GM19328 (cell line): ENCODE results near the gene GABRQ.

Source experiments
- ATAC-seq: cut with Tn5 transposase; IDR thresholded peaks from one replicate; pipeline ENCODE4 v1.9.1; 2021; ENCODE audit warnings: mild to moderate bottlenecking, moderate library complexity; ENCODE audit not compliant: unreplicated experiment

GABRQ gene

DNA sequence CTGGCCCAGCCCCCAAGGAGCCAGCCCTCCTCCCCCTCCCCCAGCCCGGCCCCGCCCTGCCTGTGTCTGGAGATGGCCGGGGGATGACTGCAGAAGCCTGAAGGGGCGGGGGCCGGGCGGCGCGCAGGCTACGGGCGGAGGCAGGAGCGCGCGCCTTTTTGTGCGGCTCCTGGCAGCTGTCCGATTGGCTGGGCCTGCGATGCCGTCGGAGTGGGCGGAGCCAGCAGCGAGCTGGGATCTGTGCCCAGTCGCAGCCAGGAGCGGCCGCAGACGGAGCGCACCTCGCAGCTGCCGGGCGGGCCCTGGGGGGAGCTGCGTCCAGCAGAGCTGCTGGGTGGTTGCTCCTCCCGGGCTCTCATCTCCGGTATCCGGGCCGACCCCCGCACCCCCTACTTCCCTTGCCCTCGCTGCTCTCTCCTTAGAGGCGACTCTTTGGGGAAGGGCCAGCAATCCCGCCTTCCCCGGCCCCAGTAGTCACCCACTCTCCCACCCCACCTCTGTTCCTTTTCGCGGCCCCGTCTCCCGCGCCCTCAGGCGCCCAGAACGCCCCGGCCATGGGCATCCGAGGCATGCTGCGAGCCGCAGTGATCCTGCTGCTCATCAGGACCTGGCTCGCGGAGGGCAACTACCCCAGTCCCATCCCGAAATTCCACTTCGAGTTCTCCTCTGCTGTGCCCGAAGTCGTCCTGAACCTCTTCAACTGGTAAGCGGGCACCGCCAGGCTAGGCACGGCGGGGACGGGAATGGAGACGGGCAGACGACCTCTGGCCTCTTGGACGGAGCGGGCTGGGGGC is at the start of gene GABRQ:
TSS of gene GABRQ (plus strand) at position 247 of the 794 bp plus-strand sequence. CDS start at position 555, 308 bp downstream.
- ATAC-seq = no peak

DNA sequence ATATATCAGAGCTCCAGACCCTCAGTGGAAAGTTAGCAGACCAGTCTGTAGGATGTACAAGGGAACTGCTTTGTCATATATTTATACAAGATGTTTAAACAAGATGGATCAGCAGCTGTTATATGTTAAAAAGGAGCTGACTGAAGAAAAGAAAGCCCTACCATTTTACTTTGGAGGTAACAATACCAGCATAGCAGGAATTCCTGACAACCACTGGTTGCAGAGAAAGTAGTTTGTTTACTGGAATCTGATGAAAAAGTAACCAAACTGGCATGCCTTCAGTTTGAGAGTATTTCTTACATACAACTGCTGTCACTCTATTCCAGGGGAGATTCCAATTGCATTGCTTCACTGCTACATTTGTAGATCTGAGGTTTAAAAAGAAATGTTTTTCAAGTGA is 49.5 kb upstream of the GABRQ start:
- no peak for ATAC-seq

DNA sequence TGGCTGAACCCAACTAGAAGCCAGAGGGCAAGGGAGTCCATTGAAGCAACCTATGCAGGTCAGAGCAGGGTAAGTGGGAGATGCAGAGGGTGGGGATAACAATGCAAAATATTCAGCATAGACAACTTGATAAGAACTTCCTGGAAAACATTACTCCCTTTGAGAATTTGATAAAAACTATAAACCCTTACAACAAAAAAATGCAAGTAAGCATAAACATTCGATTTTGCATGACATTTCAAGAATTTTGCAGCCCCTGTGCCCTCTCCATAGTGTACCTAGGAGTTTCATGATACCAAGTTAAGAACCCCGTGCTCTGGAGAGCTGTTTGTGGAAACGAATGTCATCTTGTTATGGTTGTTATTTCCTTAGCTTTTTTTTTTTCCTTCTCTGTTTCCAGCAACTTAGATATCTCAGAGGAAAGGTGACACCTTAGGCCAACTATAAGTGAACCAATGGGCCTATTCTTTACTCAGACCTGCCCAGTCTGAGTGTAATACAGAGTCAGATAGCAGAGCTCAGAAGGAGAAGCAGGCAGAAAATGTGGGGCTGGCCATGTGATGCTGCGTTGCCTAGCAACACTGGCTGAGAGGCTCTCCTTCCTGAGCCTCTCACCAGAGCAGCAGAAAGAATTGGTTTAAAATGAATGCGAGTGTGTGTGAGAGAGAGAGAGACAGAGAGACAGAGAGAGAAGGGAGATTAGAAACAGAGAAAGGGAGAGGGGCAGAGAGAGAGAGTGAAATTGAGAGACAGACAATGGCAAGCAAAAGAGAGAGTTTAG is 36.7 kb upstream of the GABRQ start:
- ATAC-seq = no peak

DNA sequence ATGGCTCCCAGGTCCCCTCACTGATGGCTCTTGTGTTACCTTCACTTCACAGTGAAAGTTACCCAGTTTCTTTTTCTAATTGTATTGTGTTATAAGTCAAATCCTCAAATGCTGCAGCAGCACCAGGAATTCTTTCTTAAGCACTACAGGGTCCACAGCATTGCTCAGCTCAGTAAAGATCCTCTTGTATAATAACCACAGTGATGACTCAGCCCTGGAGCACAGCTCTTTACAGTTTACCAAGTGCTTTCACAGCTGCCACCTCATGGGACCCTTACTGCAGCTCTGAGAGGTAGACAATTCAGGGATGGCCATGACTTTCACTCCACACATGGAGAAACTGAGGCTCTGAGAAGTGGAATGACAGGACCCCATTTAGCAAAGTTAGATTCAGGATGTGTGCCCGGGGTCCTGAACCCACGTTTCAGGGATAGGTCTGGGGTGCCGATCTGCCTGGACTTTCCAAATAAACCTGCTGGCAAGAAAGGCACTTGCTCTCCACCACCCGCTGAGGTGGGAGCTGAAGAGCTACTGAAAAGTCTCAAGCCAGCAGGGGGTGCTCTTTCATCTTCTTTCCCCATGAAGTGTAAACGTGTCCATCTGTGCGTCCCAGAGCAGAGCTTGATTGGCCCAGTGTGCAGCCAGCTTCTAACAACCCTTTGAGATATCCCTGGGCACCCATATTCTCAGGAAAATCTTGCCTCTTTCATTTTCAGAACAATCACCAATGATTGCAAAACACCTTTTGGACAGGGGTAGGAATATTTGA is 35.7 kb upstream of the GABRQ start:
- ATAC-seq = no peak

DNA sequence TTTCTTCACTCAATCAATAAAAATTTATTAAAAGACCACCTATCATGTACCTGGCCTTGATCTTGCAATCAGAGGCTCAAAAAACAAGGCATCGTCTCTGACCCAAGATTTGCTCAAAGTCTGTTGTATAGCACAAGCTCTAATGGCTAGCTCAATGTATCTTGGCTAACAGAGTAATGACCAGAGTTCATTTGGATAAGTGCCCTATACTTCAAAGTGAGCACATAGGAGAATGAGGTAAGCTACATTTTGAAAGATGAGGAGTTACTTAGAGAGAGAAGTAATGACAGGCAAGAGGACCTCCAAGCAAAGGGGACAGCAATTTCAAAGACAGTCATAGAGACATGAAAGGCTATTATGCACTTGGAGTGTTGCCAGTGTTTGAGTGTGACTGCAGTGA is 22.9 kb upstream of the GABRQ start:
- no peak for ATAC-seq

DNA sequence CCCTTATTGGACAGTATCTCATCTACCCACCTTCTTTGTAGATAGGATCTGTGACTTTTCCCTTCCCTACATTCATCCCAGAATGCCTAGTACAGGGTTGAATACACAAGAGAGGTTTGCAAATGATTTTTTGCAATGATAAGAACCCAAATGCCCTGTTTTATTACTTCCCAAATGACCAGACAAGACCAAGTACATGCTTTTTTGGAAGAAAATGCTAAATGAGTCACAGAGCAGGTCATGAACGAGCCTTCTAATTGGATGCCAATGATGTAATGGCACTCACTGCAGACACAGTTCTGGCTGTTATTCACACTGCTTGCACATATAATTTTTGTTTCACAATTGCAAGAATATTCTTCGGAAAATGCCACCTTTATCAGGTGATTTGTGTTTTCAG is 17.8 kb upstream of the GABRQ start:
- no peak for ATAC-seq

DNA sequence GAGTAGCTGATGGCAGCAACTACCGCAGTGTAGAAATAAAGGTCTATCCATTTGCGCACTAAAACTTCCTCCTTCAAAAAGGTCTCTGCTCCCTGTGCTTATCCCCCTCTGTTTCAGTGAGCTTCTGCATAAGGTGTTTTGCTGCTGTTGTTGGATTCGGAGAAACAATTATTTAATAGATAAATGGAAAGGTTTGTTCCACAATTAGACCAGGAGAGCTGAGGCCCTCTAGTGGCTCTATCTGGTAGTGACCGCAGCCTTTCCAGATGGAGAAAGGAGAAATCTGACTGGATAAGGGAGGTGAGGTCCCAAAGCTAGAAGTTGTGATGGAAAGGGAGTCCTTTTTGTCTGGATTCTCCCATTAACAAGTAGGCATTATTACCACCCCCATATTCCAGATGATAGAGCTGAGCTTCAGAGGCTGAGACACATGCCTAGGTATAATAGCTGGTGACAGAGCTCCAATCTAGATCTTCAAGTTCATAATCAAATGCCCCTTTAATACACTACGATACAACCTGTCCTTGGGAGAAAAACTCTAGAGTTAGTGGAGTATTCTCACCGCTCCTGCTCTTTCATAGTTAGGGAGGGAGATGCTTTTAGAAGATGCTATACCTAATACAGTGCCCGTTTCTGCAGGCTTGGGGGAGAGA is 5.1 kb upstream of the GABRQ start:
- ATAC-seq = peak; percentile 63

DNA sequence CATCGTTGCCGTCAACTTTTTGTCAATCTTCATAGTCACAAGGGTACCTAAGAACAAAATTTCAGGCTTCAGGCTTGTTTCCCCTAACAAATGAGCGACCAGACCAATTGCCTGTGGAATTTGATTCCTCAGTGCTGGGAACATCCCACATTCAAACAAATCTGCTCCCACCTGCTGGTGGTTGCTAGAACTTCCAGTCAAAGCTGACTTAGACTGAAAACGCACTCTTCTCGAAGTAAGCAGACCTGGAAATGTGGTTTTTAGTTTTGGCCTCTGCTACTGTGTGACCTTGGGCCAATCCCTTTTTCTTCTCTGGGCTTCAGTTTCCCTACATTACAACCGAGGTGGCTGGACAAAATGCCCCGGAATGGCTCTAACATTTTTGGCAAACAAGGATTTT is 1.8 kb upstream of the GABRQ start:
- ATAC-seq = no peak

DNA sequence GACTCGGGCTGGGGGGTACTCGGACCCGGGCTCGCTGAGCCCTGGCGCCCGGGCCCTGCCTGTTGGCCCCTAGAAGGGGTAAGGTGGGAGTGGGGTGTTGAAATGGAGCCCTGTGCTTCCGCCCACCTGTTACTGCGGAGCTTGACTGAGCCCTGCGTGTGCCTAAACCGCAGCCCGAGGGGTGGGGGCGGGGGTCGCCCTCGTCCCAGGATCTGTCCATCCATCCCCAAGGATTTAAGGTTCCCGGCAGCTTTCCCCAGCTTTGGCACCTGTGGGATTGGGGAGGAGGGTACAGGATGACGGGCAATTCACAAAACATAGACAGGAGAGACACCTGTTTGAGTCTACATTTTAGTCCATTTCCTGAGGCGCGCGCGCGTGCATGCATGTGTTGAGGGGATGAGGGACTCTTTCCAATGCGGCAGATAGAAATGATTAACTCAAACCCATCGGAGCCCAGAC is 779 bp downstream of the GABRQ start:
- ATAC-seq = no peak

DNA sequence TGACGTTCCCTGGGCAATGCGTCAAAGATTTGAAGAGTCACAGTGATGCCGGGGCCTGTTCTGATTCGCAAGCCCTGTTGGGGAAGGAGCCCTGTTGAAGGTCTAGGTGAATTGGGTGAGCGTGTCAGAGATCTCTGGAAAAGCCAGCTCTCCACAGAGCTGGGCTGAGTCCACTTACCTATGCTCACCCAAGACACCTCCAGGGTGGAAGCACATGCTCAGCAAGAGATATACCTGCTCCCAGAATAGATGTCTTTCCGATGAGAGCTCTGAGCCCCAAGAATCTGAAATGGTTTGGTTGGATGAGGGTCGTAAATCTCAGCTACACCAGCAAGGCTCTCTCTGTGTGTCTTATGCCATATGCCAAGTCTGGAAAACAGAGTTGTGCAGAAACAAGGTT is 1.7 kb downstream of the GABRQ start:
- ATAC-seq = no peak

DNA sequence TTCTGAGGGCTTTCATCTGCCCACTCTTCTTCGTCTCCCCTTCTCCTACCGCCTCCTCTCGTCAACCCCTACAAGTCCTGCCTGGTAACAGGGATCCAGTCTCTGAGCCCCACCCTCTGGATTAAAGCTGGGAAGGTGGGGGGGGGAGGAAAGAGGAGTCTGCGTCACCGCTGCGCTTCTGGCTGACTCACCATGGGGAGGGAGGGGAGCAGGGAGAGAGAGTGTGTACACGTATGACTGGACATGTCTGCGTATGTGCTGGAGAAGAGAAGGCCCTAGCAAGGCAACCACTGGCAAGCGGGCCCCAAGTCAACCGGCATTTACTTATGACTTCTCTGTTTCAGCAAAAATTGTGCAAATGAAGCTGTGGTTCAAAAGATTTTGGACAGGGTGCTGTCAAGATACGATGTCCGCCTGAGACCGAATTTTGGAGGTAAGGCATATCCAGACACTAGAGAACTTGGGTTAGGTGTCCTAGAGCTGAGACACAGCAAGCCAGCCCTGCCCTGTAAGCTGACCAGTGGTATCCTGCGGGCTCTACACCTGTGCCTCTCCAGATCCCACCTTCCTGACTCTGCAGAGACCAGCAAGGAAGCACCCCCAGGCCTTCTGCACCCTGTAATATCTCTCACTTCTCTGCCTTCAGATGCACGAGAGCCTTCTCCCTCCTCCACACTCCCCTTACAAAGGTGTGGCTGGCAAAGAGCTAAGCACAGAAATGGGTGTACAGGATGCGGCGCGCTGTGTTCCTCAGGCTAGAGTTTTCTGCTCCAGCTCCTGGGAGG is 2.5 kb downstream of the GABRQ start:
- no peak for ATAC-seq

DNA sequence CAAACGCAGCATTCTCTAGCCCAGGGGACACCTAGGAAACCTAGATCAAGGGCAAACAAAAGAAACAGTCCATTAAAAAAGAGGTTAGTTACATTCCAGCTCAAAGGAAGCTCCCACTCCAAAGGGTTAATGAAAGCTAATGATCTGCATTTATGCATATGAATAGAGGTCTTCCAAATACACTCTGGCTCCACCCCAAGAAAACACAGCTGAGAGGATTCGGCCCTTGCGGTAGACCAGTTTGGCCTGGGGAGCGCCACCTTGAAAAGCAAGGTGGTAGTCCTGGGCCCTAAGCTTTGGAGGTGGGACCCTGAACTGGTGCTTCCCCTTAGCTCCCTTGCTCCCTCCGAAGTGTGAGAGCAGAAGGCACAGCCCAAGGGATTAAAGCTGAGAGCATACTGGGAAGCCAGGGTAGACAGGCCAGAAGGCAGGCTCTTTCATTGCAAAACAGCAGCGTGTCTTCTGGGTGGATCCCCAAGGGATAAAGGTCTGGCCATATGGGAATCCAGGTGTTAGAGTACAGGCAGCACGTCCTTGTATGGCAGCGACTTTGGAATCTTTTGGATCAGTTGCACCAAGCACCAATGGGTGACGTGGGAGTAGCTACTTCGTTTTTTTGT is 3.7 kb downstream of the GABRQ start:
- ATAC-seq = no peak

DNA sequence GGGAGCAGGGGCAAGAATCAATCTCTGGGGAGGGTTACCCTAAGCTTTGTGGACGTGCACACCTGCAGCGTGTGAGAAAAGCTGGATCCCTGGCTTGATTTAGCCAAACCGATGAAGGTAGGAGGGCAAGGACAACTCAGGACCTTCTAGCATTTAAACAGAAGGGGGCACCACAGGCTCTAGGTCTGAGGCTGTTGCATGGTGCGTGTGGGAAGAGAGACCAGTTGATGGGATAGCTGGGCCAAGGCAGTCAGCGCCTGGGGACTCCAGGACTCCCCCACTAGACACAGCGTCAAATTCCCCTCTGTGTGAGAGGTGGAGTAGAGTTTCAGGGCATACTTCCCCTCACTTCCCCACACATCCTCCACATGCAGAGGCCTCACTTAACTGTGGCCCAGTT is 4.3 kb downstream of the GABRQ start:
- no peak for ATAC-seq

DNA sequence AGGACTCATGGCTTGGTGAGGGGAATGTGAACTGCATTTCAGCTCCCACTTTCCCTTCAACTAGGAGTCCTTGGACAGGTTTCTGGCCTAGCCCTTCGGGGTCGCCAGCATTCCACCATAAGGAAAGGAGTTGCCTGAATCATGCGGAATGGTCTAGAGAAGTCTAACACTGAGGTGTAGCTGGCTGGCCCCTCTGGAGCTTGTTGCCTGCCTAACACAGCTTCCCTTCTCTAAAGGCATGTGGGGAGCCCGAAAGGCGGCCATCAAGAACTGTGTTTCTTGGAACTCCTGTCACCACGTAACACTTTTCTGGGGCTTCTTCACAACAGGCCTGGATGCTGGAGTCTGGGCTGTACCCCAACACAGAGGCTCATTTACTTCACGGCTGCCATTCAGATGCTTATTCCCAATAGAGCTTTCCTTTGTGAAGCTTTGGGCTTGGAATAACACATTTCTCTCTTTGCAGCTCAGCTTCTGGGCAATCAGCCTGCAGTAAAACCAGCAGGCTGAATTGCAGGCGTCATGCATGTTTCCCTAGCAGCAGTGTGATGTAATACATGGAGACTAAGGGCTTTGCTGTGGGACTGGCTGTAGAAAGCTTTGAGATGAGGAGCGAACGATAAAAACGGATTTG is 5.4 kb downstream of the GABRQ start:
- no peak for ATAC-seq

DNA sequence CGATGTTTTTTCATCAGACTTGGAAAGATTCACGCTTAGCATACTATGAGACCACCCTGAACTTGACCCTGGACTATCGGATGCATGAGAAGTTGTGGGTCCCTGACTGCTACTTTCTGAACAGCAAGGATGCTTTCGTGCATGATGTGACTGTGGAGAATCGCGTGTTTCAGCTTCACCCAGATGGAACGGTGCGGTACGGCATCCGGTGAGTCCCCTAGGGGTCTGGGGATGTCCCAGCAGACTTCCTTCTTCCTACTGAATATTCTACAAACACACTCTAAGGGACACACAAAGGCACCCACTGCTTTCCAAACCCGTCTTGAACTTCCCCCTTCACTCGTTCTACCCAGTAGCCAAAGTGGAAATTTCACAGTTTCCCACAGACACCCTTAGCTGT is 9.3 kb downstream of the GABRQ start:
- no peak for ATAC-seq

DNA sequence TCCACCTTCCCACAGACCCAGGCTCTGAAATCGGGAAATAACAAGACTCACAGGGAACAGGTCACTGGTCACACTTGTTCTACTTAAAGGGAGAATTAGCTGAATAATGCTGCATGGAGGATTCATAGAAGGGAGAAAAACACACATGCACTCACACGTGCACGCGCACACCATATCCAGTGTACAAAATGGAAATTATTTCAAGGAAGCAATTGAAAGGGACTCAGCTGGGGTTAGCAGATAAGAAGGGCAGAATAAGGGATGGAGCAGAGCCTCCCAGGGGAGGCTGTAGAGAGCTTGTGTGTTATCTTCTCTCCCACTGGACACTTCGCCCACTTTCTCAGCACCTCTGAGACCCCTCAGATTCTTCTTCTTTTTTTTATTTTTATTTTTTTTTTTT is 10.3 kb downstream of the GABRQ start:
- ATAC-seq = no peak

DNA sequence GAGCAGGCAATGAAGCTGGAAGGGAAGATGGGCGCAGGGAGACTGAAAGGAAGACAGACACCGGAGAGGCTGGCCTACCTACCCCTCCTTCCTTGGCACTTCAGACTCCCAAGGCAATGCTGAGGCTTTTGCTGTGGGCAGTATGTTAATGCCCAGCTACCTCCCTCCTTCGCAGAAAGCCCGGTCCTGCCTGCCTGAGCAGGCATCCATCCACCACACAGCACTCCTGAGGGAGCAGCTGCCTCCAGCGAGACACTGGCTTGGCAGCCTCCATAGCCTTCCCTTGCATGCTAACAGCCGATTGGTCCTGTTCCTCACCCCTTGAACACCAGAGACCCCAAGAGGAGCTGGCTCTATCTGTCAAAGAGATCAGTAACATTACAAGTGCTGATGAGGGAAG is 14.4 kb downstream of the GABRQ start:
- no peak for ATAC-seq

DNA sequence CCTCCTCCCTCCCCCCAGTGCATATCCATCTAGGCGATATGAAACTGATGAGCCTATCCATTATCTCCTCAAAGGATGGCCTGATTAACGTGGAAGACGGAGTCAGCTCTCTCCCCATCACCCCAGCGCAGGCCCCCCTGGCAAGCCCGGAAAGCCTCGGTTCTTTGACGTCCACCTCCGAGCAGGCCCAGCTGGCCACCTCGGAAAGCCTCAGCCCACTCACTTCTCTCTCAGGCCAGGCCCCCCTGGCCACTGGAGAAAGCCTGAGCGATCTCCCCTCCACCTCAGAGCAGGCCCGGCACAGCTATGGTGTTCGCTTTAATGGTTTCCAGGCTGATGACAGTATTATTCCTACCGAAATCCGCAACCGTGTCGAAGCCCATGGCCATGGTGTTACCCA is 14.8 kb downstream of the GABRQ start:
- no peak for ATAC-seq

DNA sequence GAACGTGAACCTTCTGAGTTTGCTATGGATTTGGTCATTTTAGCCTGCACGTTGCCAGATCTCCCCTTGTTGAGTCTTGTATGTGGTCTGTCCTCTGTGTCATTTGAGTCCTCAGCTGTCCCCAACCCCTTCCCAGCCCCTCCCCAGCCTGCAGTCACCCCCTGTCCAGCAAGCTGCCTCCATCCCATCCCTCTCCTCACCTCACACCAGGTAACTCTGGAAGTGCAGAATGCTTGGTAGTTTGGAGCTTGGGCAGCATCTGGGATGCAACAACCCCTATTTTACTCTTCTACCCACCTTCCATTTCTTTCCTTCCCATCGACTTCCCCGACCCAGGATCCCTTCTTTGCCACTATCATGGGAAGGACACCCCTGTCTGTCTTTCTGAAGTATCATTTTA is 18.4 kb downstream of the GABRQ start:
- no peak for ATAC-seq
